HG02763 (cell line): ENCODE measurements around the gene DCAF8.

Source experiments
- ATAC-seq: cut with Tn5 transposase; IDR thresholded peaks from one replicate; pipeline ENCODE4 v1.9.1; 2021; ENCODE audit warnings: mild to moderate bottlenecking, moderate library complexity; ENCODE audit not compliant: unreplicated experiment

DCAF8 gene

GRCh38 chr1:160177231-160177630, 85.1 kb downstream of the DCAF8 start:
- ATAC-seq = no peak

GRCh38 chr1:160171980-160172379, 90.4 kb downstream of the DCAF8 start:
- no peak for ATAC-seq

GRCh38 chr1:160171354-160171753, 91.0 kb downstream of the DCAF8 start:
- ATAC-seq = no peak

- ATAC-seq = no peak
Measured at GRCh38 chr1:160169553-160170399, 92.6 kb downstream of the DCAF8 start.

DNA sequence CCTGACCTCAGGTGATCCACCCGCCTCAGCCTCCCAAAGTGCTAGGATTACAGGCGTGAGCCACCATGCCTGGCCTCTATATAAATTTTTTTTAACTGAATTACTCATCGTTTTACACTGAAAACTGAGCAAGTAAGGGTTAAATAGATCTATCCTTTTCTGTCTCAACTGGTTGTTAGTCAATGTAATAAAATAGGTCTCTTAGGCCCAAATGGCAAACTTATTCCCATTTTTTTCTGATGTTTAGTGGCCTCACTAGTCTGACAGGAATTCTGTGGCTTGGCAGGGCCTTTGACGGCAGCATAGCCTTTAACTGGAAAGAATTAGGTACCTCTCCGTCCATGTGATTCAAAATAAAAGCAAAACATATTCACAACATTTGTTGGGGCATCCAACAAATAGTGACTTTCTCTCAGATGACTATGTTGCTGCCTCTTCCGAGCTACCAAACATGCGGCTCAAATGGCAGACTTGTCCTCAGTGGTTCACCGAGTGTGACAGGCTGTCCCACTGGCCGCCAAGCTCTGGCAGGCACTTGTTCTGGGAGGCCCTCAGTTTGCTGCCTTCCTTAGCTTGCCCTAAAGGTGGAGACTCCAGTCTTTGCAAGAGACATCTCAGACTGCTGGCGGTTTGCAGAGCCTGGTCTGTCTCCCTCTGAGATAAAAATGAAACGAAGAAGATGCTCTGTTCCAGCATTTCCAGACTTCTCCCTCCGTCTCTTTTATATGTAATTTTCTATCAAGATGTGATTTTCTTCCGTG, 93.6 kb downstream of the DCAF8 start:
- no peak for ATAC-seq

- no peak for ATAC-seq
Measured at GRCh38 chr1:160168016-160168415, 94.3 kb downstream of the DCAF8 start.

DNA sequence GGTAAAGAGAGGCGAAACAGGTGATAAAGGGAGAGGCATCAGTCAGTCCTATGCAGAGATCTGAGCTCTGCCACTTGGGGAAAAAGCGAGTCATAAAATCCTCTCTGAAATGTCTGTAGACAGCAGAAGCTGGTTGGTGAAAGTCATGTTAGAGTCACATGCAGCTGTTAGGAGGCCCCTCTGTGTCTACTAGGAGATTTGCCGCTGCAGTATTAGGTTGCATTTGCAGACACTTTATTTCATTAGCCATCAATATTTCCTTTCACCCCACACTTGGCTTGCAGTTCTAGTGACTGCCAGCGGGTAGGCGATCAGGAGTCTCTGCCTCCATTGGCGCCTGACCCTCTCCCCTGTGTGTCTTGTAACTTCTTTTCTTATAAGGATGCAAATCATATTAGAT, 94.8 kb downstream of the DCAF8 start:
- no peak for ATAC-seq

GRCh38 chr1:160167056-160167455, 95.3 kb downstream of the DCAF8 start:
- no peak for ATAC-seq

GRCh38 chr1:160166166-160166868, 96.0 kb downstream of the DCAF8 start:
- no peak for ATAC-seq
